DOHH2 (cell line): ENCODE measurements around the gene HNRNPUL1.
"Not testable (repeated sequence)": the region's sequence is repeated elsewhere in the genome, so short reads cannot be mapped to it uniquely, and the experiment has no call there.

Experiments used
- H3F3A ChIP-seq: fragments of 200-600 bp; sonication (generic), shearing (Covaris generic); 2 replicates; pipeline ENCODE4 v1.6.0; 2016; ENCODE audit warnings: antibody characterized with exemption, mild to moderate bottlenecking; ENCODE audit not compliant: control insufficient read depth, insufficient read depth
- H3K27ac ChIP-seq: fragments of 200-600 bp; sonication (generic); 2 replicates; pipeline ENCODE4 v1.5.1; 2014; ENCODE audit warnings: low read depth, mild to moderate bottlenecking, low read length, moderate library complexity
- H3K27me3 ChIP-seq: fragments of 200-600 bp; sonication (generic); 2 replicates; pipeline ENCODE4 v1.6.1; 2014; ENCODE audit warnings: mild to moderate bottlenecking, low read length, mixed read lengths; ENCODE audit not compliant: control insufficient read depth
- H3K36me3 ChIP-seq: fragments of 200-600 bp; sonication (generic); 2 replicates; pipeline ENCODE4 v1.6.1; 2014; ENCODE audit warnings: mild to moderate bottlenecking, low read length, moderate library complexity, mixed read lengths; ENCODE audit not compliant: control insufficient read depth
- H3K4me1 ChIP-seq: fragments of 200-600 bp; sonication (generic); 2 replicates; pipeline ENCODE4 v1.6.1; 2014; ENCODE audit warnings: mild to moderate bottlenecking, low read length, mixed read lengths; ENCODE audit not compliant: control insufficient read depth
- H3K4me2 ChIP-seq: fragments of 200-600 bp; sonication (generic); 2 replicates; pipeline ENCODE4 v1.6.0; 2014; ENCODE audit warnings: mild to moderate bottlenecking, low read length, moderate library complexity
- H3K4me3 ChIP-seq: fragments of 200-600 bp; sonication (generic); 2 replicates; pipeline ENCODE4 v1.5.1; 2014; ENCODE audit warnings: mild to moderate bottlenecking, low read length, mixed read lengths
- H3K79me2 ChIP-seq: fragments of 200-600 bp; sonication (generic); 2 replicates; pipeline ENCODE4 v1.6.1; 2014; ENCODE audit warnings: mild to moderate bottlenecking, low read length, mixed read lengths; ENCODE audit not compliant: control insufficient read depth
- H3K9me2 ChIP-seq: fragments of 200-600 bp; sonication (generic); replicated peaks from 2 replicates; pipeline ENCODE4 v1.6.1; 2014; ENCODE audit warnings: mild to moderate bottlenecking, low read length, mixed read lengths; ENCODE audit not compliant: control insufficient read depth
- H3K9me3 ChIP-seq: fragments of 200-600 bp; sonication (generic); 2 replicates; pipeline ENCODE4 v1.6.1; 2014; ENCODE audit warnings: antibody characterized with exemption, low read length, mixed read lengths; ENCODE audit not compliant: control insufficient read depth, insufficient read depth
- H4K20me1 ChIP-seq: fragments of 200-600 bp; sonication (generic); 2 replicates; pipeline ENCODE4 v1.6.0; 2014; ENCODE audit warnings: low read depth, mild to moderate bottlenecking, antibody characterized with exemption, low read length, moderate library complexity; ENCODE audit not compliant: control insufficient read depth, insufficient read depth
- CTCF ChIP-seq: fragments of 200-600 bp; sonication (generic); IDR thresholded peaks from one replicate; pipeline ENCODE4 v1.5.1; 2014; ENCODE audit warnings: antibody characterized with exemption, mild to moderate bottlenecking, low read depth, low read length; ENCODE audit not compliant: poor library complexity, severe bottlenecking
- EZH2phosphoT487 ChIP-seq: fragments of 200-600 bp; sonication (generic); IDR thresholded peaks from 2 replicates; pipeline ENCODE4 v1.6.1; 2017; ENCODE audit warnings: borderline replicate concordance, mild to moderate bottlenecking, antibody characterized with exemption, low read length, moderate library complexity, mixed read lengths

HNRNPUL1 gene

DNA sequence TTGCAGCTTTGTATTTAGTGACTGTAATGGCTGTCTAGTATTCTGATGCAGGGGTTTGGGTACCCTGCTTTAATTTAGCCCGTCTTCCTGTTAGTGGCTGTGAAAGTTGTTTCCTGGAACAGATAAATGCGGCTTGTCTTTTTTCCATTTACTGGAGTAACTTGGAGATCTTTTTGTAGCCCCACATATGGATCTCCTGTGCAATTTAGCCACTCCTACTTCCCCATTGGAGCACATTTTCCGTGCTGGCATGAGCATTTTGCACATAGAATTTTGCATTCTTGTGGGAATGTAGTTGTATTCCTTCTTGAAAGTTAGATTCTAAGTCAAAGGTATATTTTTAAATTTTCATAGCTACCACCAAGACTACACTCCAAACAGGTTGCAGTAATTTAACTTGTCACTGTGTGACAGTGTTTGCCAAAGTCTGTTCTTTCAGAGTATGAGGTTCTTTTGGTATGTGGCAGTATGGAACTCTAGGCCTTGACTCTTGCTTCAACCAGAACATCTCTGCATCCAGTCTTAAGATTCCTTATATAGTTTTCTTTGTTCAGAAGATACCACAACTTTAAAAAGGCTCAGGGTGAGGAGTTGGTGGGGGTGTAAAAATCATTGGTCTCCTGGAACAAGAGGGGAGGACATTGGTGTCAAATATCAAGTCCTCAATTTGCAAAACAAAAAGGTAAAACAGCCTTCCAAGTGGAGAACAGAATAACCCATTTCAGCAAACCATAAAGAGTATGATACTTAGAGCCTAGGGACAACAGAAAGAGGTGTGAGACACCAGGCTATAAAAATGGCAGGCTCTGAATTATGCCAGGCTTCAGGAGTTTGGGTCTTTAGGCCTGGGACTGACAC, 24.7 kb downstream of the HNRNPUL1 start:
- Histone ChIP-seq H3K4me1 (no peaks in the 10 kb centered on the region), H4K20me1 (no peaks in the 10 kb centered on the region), H3K4me3 (no peak overlapping the region), H3K36me3 (peaks cover 89% of the 10 kb centered on the region), H3K9me2 (no peaks in the 10 kb centered on the region), H3K9me3 (no peaks in the 10 kb centered on the region), H3K79me2 (peaks cover 21% of the 10 kb centered on the region), H3K27ac (no peak overlapping the region), H3K27me3 (no peaks in the 10 kb centered on the region), H3K4me2 (no peak overlapping the region), H3F3A (no peaks in the 10 kb centered on the region)
- TF ChIP-seq EZH2phosphoT487: no peak
- TF ChIP-seq CTCF: no peak

DNA sequence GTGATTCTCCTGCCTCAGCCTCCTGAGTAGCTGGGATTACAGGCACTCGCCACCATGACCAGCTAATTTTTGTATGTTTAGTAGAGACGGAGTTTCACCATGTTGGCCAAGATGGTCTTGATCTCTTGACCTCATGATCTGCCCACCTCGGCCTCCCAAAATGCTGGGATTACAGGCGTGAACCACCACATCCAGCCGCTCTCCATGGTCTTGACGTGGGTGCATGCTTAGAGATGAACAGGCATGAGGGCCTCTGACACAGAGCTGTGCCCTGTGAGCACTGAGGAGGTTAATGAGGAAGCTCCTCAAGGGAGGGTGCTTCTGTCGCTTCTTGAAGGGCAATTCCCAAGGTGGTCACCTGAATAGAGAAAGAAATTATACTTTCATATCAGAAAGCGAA, 25.6 kb downstream of the HNRNPUL1 start:
- peaks cover 24% of the 10 kb centered on the region for H3K79me2 ChIP-seq
- not testable (repeated sequence) for H3K27ac ChIP-seq, H4K20me1 ChIP-seq, H3K4me3 ChIP-seq, H3K4me1 ChIP-seq, H3K9me3 ChIP-seq, H3K27me3 ChIP-seq, H3K4me2 ChIP-seq, H3K9me2 ChIP-seq, H3F3A ChIP-seq
- peaks cover 89% of the 10 kb centered on the region for H3K36me3 ChIP-seq

DNA sequence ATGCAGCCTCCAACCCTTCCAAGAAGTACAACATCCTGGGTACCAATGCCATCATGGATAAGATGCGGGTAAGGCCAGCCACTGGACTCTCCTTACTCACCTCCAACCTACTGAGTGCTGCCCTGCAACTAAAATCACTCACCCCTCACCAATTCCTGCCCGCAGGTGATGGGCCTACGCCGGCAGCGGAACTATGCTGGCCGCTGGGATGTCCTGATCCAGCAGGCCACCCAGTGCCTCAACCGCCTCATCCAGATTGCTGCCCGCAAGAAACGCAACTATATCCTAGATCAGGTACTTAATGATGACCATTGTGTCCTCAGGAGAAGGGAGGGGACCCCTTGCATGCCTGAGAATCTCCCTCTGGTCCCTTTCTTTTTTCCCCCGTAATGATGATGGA, 30.2 kb downstream of the HNRNPUL1 start:
- Histone ChIP-seq H3K36me3 (peaks cover 100% of the 10 kb centered on the region), H3K4me1 (peaks cover 54% of the 10 kb centered on the region)

More for the DNA sequence above, 30.2 kb downstream of the HNRNPUL1 start:
- TF ChIP-seq CTCF (no peak), EZH2phosphoT487 (no peak)
- Histone ChIP-seq H3K27me3 (no peaks in the 10 kb centered on the region), H3K9me3 (no peaks in the 10 kb centered on the region), H3K79me2 (peaks cover 25% of the 10 kb centered on the region), H3K4me2 (no peak overlapping the region), H3K9me2 (no peaks in the 10 kb centered on the region), H3F3A (no peaks in the 10 kb centered on the region; the same call in 1 of the 2 replicates), H3K4me3 (no peak overlapping the region), H4K20me1 (no peaks in the 10 kb centered on the region), H3K27ac (no peak overlapping the region)
